ENCODE measurements around the gene SCAANT1.

The SCAANT1 gene

GRCh38 chr3:63900459-63900858 is 11.7 kb downstream of the SCAANT1 start:
- DNase-seq (ENCODE audit: low read depth): no peak

DNA sequence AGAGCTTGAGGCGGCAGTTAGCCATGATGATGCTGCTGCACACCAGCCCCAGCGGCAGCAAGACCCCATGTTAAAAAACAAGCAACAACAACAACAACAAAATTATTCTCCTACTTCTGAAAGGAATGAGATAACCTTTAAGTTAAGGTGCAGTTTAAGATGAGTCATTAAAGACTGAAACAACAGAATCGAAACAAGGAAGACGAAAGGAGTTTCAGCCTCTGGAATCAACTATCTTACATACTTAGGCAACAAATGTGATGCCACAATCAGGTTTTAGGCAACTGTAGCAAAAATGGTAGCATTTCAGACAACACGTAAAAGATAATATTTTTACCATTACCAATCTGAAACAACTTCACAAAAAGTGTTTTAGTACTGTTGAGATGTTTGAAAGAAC is 12.2 kb downstream of the SCAANT1 start:
- no peak for DNase-seq (ENCODE audit: low read depth)

GRCh38 chr3:63896332-63897030 is 15.7 kb downstream of the SCAANT1 start:
- DNase-seq (ENCODE audit: low read depth): no peak

DNA sequence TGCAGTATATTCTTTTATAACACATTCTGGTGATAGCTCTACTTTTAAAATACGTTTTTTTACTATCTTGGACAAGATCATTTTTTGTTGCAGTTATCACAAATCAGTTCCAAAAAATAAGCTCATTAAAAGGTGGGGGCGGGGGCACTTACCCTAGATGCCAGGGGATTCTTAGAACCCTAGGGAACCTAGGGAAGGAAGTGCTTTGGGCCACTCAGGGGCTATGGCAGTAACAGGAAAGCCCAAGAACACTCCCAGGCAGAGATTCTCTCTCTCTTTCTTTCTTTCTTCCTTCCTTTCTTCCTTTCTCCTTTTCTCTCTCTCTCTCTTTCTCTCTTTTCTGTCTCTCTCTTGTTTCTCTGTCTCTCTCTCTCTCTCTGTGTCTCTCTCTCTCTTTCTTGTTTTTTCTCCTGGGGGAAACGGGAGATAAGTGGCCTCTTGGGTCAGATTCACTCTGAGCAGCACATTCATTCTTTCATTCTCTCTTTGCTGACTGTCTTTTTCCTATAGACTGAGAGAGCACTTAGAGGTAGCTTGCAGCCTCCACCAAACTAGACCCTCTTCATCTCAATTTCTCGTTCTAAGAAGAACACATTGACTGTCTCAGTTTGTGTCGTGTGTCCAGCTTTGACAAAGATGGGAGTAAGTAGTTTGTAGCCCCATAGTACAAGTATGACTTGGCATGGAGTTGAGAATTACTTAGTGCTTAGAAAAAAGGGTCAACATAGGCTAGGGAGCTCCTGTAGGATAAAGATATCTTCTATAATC is 16.6 kb downstream of the SCAANT1 start:
- no peak for DNase-seq (ENCODE audit: low read depth)

DNA sequence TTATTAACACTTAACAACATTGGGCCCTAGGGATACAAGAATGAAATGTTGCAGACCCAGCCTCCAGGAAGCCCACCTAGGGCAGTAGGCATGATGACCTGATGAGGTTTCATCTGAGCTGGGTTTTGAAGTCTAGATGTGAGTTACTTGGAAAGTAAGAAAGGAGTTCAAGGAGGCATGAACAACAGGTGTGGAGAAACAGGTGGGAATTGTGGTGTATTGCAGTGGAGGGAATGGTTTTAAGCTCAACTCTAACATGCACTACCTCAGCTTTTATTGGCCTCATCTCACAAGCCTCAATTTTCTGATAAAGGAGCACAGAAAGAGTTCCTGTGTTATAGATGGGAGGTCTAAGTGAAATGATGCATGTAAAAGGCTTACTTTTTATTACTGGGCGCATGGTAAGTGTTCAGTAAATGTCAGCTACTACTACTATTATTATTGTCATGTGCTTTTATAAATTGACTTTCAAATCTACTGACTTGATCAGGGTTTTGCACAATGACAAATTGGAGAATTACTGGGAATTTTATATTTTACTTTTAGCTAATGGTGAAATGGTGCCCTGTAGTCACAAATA is 19.3 kb downstream of the SCAANT1 start:
- no peak for DNase-seq (ENCODE audit: low read depth)

DNA sequence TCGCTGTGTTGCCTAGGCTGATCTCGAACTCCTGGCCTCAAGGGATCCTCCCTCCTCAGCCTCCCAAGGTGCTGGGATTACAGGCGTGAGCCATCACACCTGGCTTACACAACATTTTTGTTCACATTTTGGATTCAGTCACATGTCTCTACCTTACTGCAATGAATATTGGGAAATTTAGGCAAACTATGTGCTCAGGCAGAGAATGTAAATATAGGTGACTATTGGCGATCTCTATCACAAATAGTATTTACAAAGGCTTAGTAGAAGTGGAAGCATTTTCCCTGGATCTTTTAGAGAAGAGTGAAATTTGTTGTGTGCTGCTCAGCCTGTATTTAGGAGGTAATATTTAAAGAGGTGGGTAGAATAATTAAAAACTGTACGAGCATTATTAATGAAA is 20.7 kb downstream of the SCAANT1 start:
- DNase-seq (ENCODE audit: low read depth): no peak

DNA sequence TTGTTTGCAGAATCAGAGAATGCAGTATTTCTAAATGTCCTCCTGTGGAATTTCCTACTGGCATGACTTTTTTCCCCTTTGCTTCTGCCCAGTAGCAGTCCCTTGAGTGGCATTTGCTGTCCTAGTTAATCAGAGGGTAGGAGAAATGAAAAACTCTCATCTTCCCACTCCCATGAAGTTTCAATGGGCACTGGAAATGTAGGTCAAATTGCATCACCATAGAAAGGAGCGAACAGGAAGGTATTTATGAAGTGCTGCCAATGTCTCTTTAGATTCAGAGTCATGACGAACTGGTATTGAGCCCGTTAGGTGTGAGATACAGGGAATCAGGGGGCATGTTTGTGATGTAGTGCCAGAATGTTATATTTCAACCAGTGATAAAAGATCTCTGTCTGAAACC is 25.3 kb downstream of the SCAANT1 start:
- DNase-seq (ENCODE audit: low read depth): no peak

DNA sequence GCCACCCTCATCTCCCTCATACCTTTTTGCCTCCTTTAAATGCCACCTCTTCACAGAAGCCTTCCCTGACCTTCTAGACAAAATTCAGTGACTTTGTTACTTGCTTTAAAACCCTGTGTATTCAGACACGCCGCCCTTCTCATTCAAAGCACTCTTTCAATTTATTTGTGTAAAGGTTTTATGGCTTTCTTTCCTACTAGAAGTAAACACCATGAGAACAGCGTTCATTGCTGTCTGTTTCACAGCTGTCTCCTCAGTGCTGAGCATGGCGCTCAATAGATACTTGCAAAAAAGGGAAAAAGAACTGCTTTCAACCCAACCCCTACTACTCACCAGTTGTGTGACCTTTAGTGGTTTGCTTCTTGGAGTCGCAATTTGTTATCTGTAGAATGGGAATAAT is 31.5 kb downstream of the SCAANT1 start:
- DNase-seq (ENCODE audit: low read depth): no peak

DNA sequence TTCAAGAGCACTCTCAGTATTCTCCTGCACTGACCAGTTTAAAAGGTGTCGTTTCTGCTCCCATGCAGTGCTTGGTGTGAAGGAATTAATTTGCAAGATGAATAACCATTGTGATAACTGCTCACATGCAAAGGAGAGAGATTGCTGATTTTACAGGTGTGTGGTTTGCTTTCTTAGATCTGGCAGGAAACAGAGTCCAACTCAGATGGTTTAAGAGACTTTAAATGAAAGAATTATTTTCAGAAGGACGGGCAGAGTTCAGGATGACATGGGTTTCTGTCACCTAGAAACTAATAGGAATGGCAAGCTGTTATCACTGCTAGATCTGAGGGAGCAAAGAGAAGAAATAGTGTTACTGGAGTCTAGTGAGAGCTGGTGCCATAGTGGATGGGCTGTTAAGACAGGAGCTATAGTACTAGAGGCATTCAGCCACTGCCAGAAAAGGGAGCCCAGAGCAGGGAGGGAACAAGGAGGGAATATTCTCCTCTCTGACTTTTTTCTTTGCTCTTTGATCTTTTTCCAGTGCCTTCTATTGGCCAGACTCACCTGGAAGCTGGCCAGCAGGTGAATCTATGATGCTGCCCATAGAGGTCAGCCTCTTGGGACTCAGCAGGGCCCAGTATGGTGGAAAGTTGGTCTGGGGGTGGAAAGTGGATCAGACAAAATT is 33.7 kb downstream of the SCAANT1 start:
- DNase-seq (ENCODE audit: low read depth): no peak

DNA sequence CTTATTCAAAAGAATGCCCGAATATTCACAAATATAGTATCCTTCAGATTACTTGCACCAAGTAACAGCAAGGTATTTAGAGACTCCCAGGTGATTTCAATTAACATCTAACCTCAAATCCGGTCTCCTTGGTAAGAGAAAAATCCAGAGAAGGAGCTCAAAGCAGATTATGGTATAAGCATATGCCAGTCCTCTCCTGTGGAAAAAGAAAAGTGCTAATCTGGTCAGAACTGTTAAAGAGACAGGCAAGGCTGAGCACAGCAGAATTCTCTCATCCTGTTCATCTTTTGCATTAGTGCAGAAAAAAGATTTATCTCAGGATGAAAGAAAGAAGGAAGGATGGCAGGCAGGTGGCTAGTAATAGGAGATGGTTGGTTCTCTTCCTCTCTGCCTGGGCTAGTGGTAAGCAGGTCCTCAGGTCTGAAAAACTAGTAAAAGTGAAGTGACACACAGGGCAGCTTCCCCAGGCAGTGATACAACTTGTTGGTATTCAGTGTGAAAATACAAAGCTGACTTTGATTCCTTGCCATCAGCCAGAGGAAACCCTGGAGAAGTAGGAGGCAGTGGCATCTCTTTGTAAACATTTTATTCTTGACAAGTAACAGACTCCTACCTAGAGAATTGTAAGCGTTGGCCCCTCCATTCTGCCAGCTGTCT is 34.3 kb downstream of the SCAANT1 start:
- DNase-seq (ENCODE audit: low read depth): no peak

- no peak for DNase-seq (ENCODE audit: low read depth)
These were observed 35.9 kb downstream of the SCAANT1 start for GRCh38 chr3:63876260-63876659.

DNA sequence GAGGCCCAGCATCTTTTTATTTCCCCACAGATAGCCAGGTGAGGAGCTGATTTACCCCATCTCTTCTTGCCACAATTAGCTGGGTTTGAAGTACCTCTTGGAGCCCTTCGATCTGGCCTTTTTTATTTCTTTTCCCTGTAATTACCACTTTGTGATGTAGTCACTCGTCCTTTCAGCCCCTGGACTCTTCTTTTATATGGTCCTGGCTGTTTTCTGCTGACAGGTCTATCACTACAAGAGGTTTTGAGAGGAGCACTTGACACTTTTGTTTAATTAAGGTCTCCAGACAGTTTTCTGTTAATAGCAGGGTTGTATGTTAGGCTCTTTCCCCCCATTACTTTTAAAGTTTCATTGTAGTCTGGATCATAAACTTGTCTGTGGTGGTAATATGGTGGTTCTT is 36.7 kb downstream of the SCAANT1 start:
- DNase-seq (ENCODE audit: low read depth): no peak

DNA sequence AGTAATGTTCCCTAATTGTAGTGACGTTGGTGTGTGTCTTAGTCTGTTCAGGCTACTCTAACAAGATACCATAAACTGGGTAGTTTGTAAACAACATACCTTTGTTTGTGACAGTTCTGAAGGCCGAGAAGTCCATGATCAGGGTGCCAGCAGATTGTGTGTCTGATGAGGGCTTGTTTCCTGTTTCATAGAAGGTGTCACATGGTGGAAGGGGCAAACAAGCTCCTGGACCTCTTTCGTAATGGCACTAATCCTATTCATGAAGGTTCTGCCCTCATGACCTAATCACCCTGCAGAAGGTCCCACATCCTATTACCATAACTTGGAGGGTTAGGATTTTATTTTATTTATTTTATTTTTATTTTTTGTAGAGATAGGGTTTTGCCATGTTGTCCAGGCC is 37.4 kb downstream of the SCAANT1 start:
- DNase-seq (ENCODE audit: low read depth): no peak

GRCh38 chr3:63872135-63872924 is 39.9 kb downstream of the SCAANT1 start:
- DNase-seq (ENCODE audit: low read depth): no peak

DNA sequence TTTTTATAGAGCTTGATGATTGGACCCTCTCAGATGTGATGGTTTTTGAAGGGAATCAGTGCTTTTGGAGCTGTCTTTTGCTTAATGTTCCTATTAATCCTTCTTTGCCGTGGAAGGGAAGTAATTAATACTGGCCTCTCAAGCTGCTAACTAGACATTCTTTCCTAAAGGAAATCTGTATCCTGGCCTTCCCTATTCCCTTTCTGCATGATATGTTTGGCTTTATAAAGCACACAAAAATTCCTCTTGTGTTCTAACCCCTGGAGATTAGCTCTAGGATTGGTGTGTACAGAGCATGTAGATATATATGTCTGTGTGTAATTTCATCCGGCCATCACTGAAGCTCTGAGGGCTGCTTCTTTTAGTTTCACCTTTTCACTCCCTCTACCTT is 41.6 kb downstream of the SCAANT1 start:
- DNase-seq (ENCODE audit: low read depth): no peak

- no peak for DNase-seq (ENCODE audit: low read depth)
These were observed 42.1 kb downstream of the SCAANT1 start for GRCh38 chr3:63869940-63870614.

DNA sequence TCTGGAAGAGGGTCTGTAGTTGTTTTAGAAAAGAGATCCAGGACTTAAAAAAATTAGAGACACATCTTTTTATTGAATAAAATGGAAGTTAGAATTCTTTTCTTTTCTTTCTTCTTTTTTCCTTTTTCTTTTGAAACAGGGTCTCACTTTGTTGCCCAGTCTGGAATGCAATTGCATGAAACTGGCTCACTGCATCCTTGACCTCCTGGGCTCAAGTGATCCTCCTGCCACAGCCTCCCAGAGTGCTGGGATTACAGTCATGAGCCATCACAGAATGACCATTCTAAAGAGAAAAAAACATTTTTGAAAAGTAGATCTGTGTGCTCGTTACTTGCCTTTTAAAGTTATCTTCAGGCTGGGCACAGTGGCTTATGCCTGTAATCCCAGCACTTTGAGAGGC is 45.0 kb downstream of the SCAANT1 start:
- DNase-seq (ENCODE audit: low read depth): no peak

GRCh38 chr3:63864965-63865327 is 47.2 kb downstream of the SCAANT1 start:
- no peak for DNase-seq (ENCODE audit: low read depth)

- DNase-seq (ENCODE audit: low read depth): peak; percentile 12
These were observed 47.9 kb downstream of the SCAANT1 start for GRCh38 chr3:63864008-63864964.
